HUDEP-2 (cell line): ENCODE data around the gene HSPA12A.

ENCODE experiments used
- DNase-seq, 76 experiments: peaks; one replicate each; lab custom pipeline; 2025; ENCODE audit not compliant: unreplicated experiment in 76 of 76; lab: John Stamatoyannopoulos, UW

The HSPA12A gene

GRCh38 chr10:116771101-116771958 lies 29.0 kb upstream of the HSPA12A start:
- DNase-seq, result no peak

DNA sequence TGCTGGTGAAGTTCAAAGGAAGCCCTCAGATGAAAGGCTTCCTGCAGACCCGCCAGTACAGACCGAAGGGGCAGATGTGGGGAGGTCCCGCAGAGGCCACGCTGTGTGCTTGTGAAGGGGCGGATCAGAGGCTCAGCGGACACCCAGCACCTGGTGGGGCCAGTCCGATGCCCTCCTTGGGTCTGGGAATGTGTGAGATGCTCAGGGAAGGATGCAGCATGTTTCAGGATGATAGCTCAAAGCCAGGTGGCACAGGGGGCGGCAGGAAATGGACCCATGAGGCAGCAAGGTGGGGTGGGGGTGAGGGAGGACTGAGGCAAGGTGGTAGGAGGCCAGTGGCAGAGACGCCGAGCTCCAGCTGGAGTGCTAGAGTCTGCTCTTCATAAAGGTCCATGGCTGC lies 27.9 kb upstream of the HSPA12A start:
- DNase-seq, result no peak

GRCh38 chr10:116769791-116770190 lies 27.4 kb upstream of the HSPA12A start:
- no peak for DNase-seq

GRCh38 chr10:116769368-116769767 lies 27.0 kb upstream of the HSPA12A start:
- no peak for DNase-seq

- DNase-seq, result no peak
These were observed 26.4 kb upstream of the HSPA12A start for GRCh38 chr10:116768786-116769185.

DNA sequence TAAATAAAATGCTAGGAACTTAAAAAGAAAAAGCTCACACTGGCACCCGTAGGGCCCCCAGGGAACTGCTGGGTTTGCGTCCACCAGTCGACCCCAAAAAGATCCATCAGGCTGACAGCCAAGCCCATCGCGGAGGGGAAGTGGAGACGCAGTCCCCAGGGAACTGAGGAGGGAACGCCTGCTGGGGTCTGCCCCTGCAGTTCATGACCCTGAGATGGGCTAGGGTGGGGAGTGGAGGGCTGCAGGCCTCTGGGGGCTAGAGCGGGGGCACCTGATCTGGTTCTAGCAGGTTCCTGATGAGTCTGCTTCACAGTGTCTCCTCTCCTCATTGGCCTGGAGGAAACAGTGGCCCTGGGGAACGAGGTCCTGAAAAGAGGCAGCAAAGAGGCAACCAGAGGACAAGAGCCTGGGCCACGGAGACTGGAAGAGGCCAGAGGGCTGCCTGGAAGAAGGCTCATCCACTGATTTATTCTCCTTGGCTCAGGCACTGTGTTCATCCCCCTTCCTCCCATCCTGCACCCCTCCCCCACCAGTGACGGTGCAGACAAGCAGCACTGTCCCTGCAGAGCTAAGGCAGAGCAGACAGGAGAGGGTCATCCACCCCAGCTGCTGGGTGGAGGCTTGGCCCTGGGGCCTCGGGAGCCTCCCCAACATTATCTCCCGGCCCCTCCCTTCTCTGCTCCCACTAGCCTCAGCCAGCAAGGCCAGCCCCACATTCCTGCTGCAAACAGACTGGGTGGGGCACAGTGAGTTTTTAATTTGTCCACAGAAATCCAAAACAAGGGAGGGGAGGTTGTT lies 24.7 kb upstream of the HSPA12A start:
- DNase-seq, result no peak

DNA sequence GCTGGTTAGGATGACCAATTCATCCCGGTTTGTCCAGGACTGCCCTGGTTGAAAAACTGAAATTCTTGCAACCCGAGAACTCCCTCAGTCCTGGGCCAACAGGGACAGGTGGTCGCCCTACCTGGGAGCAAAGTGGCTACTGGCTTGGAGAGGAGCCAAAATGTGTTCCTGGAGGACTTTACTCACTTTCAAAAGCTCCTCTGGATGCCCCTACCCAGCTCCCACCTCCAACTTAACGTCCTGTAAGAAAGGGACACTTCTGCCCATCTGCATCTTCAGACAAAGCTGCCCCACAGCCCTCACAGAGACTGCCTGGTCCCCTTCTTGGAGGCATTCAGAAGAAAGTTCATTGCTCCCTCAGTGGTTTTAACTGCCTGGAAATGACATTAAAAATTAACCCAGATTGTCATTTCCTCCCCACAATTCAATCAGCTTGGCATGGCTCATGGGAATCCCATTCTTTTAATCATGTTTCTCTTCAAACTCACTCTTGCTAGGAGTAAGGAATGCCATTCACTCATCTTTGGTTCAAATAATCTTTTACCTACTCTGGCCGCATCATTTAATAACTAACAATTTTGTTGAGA lies 24.0 kb upstream of the HSPA12A start:
- DNase-seq, result no peak

GRCh38 chr10:116765648-116766081 lies 23.3 kb upstream of the HSPA12A start:
- DNase-seq, result peak in 34 of 76 experiments; percentile 1 to 50 (median 15)

DNA sequence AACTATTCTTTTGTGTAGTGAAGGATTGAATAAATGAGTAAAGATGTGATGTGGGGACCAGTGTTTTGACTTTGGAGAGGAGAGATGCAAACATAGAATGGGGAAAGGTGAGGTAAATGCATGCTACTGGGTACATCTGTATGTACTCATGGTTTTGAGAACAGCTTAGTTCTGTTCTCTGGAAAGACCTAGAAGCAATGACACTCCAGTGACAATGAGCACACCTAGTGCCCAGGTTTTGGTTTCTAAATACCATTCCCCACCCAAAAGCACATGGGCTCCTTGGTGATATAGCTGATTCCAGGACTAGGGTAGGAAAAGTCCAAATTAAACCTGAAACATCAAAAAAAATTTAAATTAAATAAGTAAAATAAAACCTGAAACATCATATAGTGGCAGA lies 22.6 kb upstream of the HSPA12A start:
- no peak for DNase-seq

GRCh38 chr10:116763440-116763839 lies 21.1 kb upstream of the HSPA12A start:
- DNase-seq, result no peak

DNA sequence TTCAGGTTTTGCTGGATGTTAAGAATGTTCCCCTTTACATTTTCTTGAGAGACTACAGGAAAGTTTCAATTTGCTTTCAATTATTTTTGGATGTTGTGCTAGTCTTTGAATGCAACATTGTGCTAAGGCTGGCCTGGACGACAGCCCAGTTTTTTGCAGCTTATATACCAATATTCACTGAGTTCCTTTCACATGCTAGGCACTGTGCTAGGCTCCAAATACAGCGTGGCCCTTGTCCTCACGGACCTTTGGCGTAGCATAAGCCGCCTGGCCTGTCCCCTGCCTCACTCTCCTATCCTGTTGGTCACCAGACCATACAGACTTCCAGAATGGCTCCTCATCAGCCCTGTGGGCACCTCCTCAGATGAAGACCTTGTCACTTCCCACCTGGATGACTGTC lies 19.5 kb upstream of the HSPA12A start:
- DNase-seq, result no peak

DNA sequence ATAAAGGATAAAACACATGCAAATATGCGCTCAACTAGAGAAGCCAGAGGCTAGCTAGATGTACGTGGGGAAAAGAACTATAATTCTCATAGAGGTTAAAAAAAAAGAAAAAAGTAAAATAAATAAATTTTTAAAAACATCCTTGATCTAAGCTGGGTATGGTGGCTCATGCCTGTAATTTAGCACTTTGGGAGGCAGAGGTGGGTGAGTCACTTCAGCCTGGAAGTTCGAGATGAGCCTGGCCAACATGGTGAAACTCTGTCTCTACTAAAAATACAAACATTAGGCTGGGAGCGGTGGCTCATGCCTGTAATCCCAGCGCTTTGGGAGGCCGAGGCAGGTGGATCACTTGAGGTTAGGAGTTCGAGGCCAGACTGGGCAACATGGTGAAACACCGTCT lies 18.6 kb upstream of the HSPA12A start:
- no peak for DNase-seq

GRCh38 chr10:116757246-116757645 lies 14.9 kb upstream of the HSPA12A start:
- no peak for DNase-seq

- peak in 9 of 76 experiments; percentile 3 to 50 (median 16) for DNase-seq
These were observed 13.9 kb upstream of the HSPA12A start for GRCh38 chr10:116756277-116756676.

- DNase-seq, result no peak
These were observed 11.4 kb upstream of the HSPA12A start for GRCh38 chr10:116753759-116754158.

- no peak for DNase-seq
These were observed 10.8 kb upstream of the HSPA12A start for GRCh38 chr10:116752969-116753665.

- no peak for DNase-seq
These were observed 10.2 kb upstream of the HSPA12A start for GRCh38 chr10:116752563-116752962.

DNA sequence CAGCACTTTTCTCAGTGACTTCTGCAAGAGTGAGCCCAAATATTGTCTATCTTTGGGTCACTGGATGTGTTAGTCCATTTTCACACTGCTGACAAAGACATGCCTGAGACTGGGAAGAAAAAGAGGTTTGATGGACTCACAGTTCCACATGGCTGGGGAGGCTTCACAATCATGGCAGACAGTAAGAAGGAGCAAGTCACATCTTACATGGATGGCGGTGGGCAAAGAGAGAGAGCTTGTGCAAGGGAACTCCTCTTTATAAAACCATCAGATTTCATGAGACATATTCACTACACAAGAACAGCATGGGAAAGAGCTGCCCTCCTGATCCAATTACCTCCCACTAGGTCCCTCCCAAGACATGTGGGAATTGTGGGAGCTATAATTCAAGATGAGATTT lies 6.1 kb upstream of the HSPA12A start:
- no peak for DNase-seq

DNA sequence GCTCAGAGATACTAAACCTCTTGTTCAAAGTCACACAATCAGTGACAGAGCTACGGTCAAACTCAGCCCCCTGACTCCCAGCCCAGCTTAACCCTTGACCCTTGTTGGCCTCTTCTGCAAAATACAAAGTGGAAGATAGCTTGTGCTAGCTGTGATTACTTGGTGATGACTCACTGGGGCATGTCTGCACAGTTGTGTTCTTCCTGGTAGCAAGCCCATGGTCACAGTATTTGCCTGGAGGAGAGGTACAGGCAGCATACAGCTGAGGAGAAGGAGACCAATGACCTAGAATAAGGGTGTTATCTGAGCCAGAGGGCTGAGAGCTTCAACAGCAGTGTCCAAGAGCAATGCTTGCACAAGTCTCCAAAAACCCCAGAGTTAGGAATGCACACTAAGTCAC lies 5.7 kb upstream of the HSPA12A start:
- DNase-seq, result no peak

DNA sequence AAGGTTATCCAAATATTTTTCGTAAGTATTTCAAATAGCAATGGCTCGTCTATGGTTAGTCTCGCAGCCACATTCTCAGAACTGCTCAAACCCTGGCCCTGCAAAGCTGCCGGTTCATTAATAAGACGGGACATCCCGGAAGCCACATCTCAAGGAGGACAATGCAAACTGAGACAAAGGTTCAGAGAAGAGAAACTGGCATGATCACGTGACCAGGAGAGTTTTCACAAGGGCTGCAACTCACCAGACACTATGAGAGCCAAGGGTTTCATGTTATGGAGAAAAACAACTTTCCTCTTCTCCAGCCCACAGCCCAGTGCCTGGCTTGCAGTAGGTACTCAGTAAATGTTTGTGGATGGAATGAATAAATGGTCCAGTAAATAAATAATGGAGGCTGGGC lies 5.0 kb upstream of the HSPA12A start:
- DNase-seq, result no peak

GRCh38 chr10:116744885-116745284 lies 2.5 kb upstream of the HSPA12A start:
- DNase-seq, result no peak
